ENCODE measurements around the gene ANAPC13. TPM values are rescaled to one million over a fixed set of nuclear protein-coding genes. Genes with fewer than 3 reads are reported as not detected.
A peak's percentile ranks its signal among the peaks of the same experiment; 100 is the strongest.

Gene ANAPC13
- 29.7 TPM for polyA plus RNA-seq (2012; ENCODE audit: missing spikeins)

- peak; percentile 85 for TF ChIP-seq POLR2AphosphoS5 (IDR thresholded peaks at IDR 0.05; ENCODE audit: low read depth, low read length)
- peak; percentile 82 for TF ChIP-seq POLR2A (IDR thresholded peaks at IDR 0.05; ENCODE audit: low read depth, low read length)
- 0 out of 2 replicates have a peak, but pooled peaks have one; percentile 16 for TF ChIP-seq TAF1 (IDR thresholded peaks at IDR 0.05; ENCODE audit: borderline replicate concordance, low read depth, low read length)
- DNase-seq (ENCODE audit: insufficient read length) = peak; percentile 79
- peak; percentile 94 for FAIRE-seq
Observed at GRCh38 chr3:134485718-134486576, at the start of gene ANAPC13, which contains the start of gene CEP63. ANAPC13 (minus strand) TSS chr3:134485985; CDS start chr3:134482904, 3,081 bp downstream. CEP63 (plus strand) TSS chr3:134486057; CDS start chr3:134495321, 9,264 bp downstream.

GRCh38 chr3:134535186-134535970 is 49.6 kb upstream of the ANAPC13 start:
- FAIRE-seq = no peak
- no peak for TF ChIP-seq POLR2AphosphoS5 (IDR thresholded peaks at IDR 0.05; ENCODE audit: low read depth, low read length)
- TF ChIP-seq POLR2A (IDR thresholded peaks at IDR 0.05; ENCODE audit: low read depth, low read length) = no peak
- TF ChIP-seq TAF1 (IDR thresholded peaks at IDR 0.05; ENCODE audit: borderline replicate concordance, low read depth, low read length) = no peak

DNA sequence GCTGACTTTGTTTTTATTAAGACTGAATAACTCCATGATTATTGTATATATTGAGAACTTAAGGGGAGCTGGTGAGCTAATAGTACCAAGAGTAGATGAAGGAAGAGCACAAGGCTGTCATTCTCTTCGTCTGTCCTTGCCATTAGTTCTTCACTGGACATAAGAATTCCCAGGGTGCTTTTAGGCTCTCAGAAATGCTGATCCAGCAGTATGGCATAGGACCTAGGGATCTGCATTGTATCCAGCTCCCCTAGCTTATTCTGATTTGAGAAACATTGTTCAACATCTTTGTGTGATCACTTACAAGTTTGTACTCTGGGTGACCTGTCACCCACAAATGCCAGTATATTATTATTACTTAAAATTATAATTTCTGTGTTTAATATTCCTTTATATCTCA is 47.7 kb upstream of the ANAPC13 start:
- TF ChIP-seq POLR2AphosphoS5 (IDR thresholded peaks at IDR 0.05; ENCODE audit: low read depth, low read length) (no peak), TAF1 (IDR thresholded peaks at IDR 0.05; ENCODE audit: borderline replicate concordance, low read depth, low read length) (no peak), POLR2A (IDR thresholded peaks at IDR 0.05; ENCODE audit: low read depth, low read length) (no peak)
- FAIRE-seq (no peak), DNase-seq (ENCODE audit: insufficient read length) (no peak)

More at GRCh38 chr3:134535186-134535970, 49.6 kb upstream of the ANAPC13 start:
- no peak for DNase-seq (ENCODE audit: insufficient read length)

GRCh38 chr3:134527538-134528186 is 41.9 kb upstream of the ANAPC13 start:
- FAIRE-seq = no peak
- TF ChIP-seq TAF1 (IDR thresholded peaks at IDR 0.05; ENCODE audit: borderline replicate concordance, low read depth, low read length) = no peak
- no peak for TF ChIP-seq POLR2AphosphoS5 (IDR thresholded peaks at IDR 0.05; ENCODE audit: low read depth, low read length)
- no peak for TF ChIP-seq POLR2A (IDR thresholded peaks at IDR 0.05; ENCODE audit: low read depth, low read length)
- DNase-seq (ENCODE audit: insufficient read length) = no peak

DNA sequence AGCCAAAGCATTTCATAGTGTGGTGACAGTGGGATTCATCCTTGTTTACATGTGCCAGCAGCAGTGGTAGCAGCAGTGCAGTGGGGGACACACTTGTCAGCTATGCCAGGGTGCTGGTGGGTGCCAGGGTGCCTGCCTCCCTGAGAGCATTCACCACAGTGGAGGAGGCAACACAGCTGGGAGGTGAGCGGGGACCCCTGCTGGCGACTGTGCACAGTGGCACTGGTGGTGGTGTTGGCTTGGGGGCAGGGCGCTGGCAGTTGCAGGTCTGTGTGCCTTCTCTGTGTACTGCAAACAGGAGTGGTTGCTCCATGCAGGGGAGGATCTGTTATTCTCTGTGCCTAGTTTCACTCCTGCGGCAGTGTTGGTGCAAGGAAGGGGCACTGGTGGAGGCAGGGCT is 41.3 kb upstream of the ANAPC13 start:
- DNase-seq (ENCODE audit: insufficient read length) (no peak), FAIRE-seq (no peak)
- TF ChIP-seq POLR2A (IDR thresholded peaks at IDR 0.05; ENCODE audit: low read depth, low read length) (no peak), TAF1 (IDR thresholded peaks at IDR 0.05; ENCODE audit: borderline replicate concordance, low read depth, low read length) (no peak), POLR2AphosphoS5 (IDR thresholded peaks at IDR 0.05; ENCODE audit: low read depth, low read length) (no peak)

GRCh38 chr3:134526319-134526718 is 40.5 kb upstream of the ANAPC13 start:
- TF ChIP-seq POLR2AphosphoS5 (IDR thresholded peaks at IDR 0.05; ENCODE audit: low read depth, low read length) (no peak), TAF1 (IDR thresholded peaks at IDR 0.05; ENCODE audit: borderline replicate concordance, low read depth, low read length) (no peak), POLR2A (IDR thresholded peaks at IDR 0.05; ENCODE audit: low read depth, low read length) (no peak)
- FAIRE-seq = no peak
- no peak for DNase-seq (ENCODE audit: insufficient read length)

- no peak for TF ChIP-seq POLR2A (IDR thresholded peaks at IDR 0.05; ENCODE audit: low read depth, low read length)
- TF ChIP-seq POLR2AphosphoS5 (IDR thresholded peaks at IDR 0.05; ENCODE audit: low read depth, low read length) = no peak
- no peak for TF ChIP-seq TAF1 (IDR thresholded peaks at IDR 0.05; ENCODE audit: borderline replicate concordance, low read depth, low read length)
- DNase-seq (ENCODE audit: insufficient read length) (no peak), FAIRE-seq (no peak)
Observed at GRCh38 chr3:134525293-134525692, 39.5 kb upstream of the ANAPC13 start.

DNA sequence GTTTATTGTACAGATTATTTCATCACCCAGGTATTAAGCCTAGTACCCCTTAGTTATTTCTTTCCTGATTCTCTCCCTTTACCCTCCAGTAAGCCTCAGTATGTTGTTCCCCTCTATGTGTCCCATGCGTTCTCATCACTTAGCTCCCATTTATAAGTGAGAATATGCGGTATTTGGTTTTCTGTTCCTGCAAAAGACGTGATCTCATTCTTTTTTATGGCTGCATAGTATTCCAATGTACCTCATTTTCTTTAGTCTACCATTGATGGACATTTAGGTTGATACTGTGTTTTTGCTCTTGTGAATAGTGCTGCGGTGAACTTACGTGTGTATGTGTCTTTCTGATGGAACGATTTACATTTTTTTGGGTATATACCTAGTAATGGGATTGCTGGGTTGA is 36.8 kb upstream of the ANAPC13 start:
- TF ChIP-seq POLR2AphosphoS5 (IDR thresholded peaks at IDR 0.05; ENCODE audit: low read depth, low read length) = no peak
- no peak for TF ChIP-seq POLR2A (IDR thresholded peaks at IDR 0.05; ENCODE audit: low read depth, low read length)
- TF ChIP-seq TAF1 (IDR thresholded peaks at IDR 0.05; ENCODE audit: borderline replicate concordance, low read depth, low read length) = no peak
- DNase-seq (ENCODE audit: insufficient read length) (no peak), FAIRE-seq (no peak)

DNA sequence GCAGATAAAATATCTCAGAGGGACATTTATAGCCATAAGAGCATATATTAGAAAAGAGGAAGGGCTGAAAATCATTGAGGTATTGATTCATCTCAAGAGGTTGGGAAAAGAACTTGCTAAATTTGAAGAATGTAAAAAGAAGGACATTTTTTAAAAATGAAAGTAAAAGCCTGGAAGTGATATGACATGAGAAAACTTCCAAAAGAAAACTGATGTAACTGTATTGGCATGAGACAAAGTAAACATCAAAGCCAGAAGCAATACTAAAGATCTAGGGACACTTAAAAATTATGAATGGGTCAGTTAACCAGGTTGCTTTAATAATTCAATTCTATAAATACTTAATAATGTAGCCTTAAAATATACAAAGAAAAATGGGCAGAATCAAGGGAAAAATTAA is 32.0 kb upstream of the ANAPC13 start:
- FAIRE-seq (no peak), DNase-seq (ENCODE audit: insufficient read length) (no peak)

GRCh38 chr3:134516905-134517304 is 31.1 kb upstream of the ANAPC13 start:
- TF ChIP-seq POLR2A (IDR thresholded peaks at IDR 0.05; ENCODE audit: low read depth, low read length) = no peak
- no peak for TF ChIP-seq TAF1 (IDR thresholded peaks at IDR 0.05; ENCODE audit: borderline replicate concordance, low read depth, low read length)
- TF ChIP-seq POLR2AphosphoS5 (IDR thresholded peaks at IDR 0.05; ENCODE audit: low read depth, low read length) = no peak
- FAIRE-seq = no peak
- no peak for DNase-seq (ENCODE audit: insufficient read length)

More for the DNA sequence above, 32.0 kb upstream of the ANAPC13 start:
- no peak for TF ChIP-seq TAF1 (IDR thresholded peaks at IDR 0.05; ENCODE audit: borderline replicate concordance, low read depth, low read length)
- TF ChIP-seq POLR2AphosphoS5 (IDR thresholded peaks at IDR 0.05; ENCODE audit: low read depth, low read length) = no peak
- TF ChIP-seq POLR2A (IDR thresholded peaks at IDR 0.05; ENCODE audit: low read depth, low read length) = no peak

DNA sequence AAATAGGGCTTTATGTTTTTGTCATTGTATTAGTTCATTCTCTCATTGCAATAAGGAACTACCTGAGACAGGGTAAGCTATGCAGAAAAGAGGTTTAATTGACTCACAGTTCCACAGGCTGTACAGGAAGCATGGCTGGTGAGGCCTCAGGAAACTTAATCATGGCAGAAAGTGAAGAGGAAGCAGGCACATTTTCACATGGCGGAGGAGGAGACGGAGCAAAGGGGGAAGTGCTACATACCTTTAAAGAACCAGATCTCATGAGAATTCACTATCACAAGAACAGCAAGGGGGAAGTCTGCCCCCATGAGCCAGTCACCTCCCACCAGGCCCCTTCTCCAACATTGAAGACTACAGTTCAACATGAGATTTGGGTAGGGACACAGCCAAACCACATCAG is 25.7 kb upstream of the ANAPC13 start:
- DNase-seq (ENCODE audit: insufficient read length) = no peak
- TF ChIP-seq POLR2A (IDR thresholded peaks at IDR 0.05; ENCODE audit: low read depth, low read length) (no peak), TAF1 (IDR thresholded peaks at IDR 0.05; ENCODE audit: borderline replicate concordance, low read depth, low read length) (no peak), POLR2AphosphoS5 (IDR thresholded peaks at IDR 0.05; ENCODE audit: low read depth, low read length) (no peak)
- FAIRE-seq = peak; percentile 50
